ENCODE measurements around the gene RAB22A. TPM values are rescaled to one million over a fixed set of nuclear protein-coding genes. Genes with fewer than 3 reads are reported as not detected.

RAB22A gene
- total RNA-seq, 2 experiments from 2014 or later: 14.7 to 14.8 TPM

- CTCF ChIA-PET: no interaction called here
- POLR2A ChIA-PET: interaction anchor here (1.7 kb wide), 1 partner anchor 28 kb away, joined by 3 read pairs; no protein-coding TSS in a partner anchor
Observed at GRCh38 chr20:58339741-58340140, 30.2 kb downstream of the RAB22A start.

GRCh38 chr20:58340151-58340550 lies 30.6 kb downstream of the RAB22A start:
- H3K27me3 Mint-ChIP-seq: no peaks in the 10 kb centered on the region
- H3K36me3 Mint-ChIP-seq (ENCODE audit: low read depth): peaks cover 38% of the 10 kb centered on the region
- H3K9me3 Mint-ChIP-seq: peaks cover 3% of the 10 kb centered on the region
- CTCF ChIA-PET: no interaction called here
- peaks cover 14% of the 10 kb centered on the region for H3K4me1 Mint-ChIP-seq
- no peak overlapping the region for H3K27ac Mint-ChIP-seq
- no peak for DNase-seq
- POLR2A ChIA-PET: interaction anchor here (1.7 kb wide), 1 partner anchor 28 kb away, joined by 3 read pairs; no protein-coding TSS in a partner anchor
- no peak overlapping the region for H3K4me3 Mint-ChIP-seq

More at GRCh38 chr20:58339741-58340140, 30.2 kb downstream of the RAB22A start:
- peaks cover 3% of the 10 kb centered on the region for H3K9me3 Mint-ChIP-seq
- H3K27ac Mint-ChIP-seq: no peak overlapping the region
- DNase-seq: no peak
- peaks cover 34% of the 10 kb centered on the region for H3K36me3 Mint-ChIP-seq (ENCODE audit: low read depth)
- peaks cover 14% of the 10 kb centered on the region for H3K4me1 Mint-ChIP-seq
- no peak overlapping the region for H3K4me3 Mint-ChIP-seq
- H3K27me3 Mint-ChIP-seq: no peaks in the 10 kb centered on the region

GRCh38 chr20:58340853-58341252 lies 31.3 kb downstream of the RAB22A start:
- Mint-ChIP-seq H3K4me3 (no peak overlapping the region), H3K27me3 (no peaks in the 10 kb centered on the region), H3K36me3 (ENCODE audit: low read depth) (peaks cover 45% of the 10 kb centered on the region), H3K4me1 (peaks cover 14% of the 10 kb centered on the region), H3K9me3 (peaks cover 3% of the 10 kb centered on the region), H3K27ac (no peak overlapping the region)
- ChIA-PET POLR2A (no interaction called here), CTCF (no interaction called here)
- DNase-seq: no peak

GRCh38 chr20:58342104-58342945 lies 32.8 kb downstream of the RAB22A start:
- Mint-ChIP-seq H3K4me3 (no peak overlapping the region), H3K36me3 (ENCODE audit: low read depth) (peaks cover 60% of the 10 kb centered on the region), H3K9me3 (peaks cover 3% of the 10 kb centered on the region), H3K27me3 (no peaks in the 10 kb centered on the region), H3K27ac (no peak overlapping the region), H3K4me1 (peaks cover 14% of the 10 kb centered on the region)
- no peak for DNase-seq
- ChIA-PET CTCF (interaction anchor here (0.9 kb wide), 1 partner anchor 1185 kb away, joined by 3 read pairs; no protein-coding TSS in a partner anchor), POLR2A (no interaction called here)

- ChIA-PET POLR2A (no interaction called here), CTCF (no interaction called here)
- Mint-ChIP-seq H3K4me1 (peaks cover 17% of the 10 kb centered on the region), H3K4me3 (no peak overlapping the region), H3K27ac (no peak overlapping the region), H3K27me3 (no peaks in the 10 kb centered on the region), H3K36me3 (ENCODE audit: low read depth) (peaks cover 56% of the 10 kb centered on the region), H3K9me3 (peaks cover 3% of the 10 kb centered on the region)
- no peak for DNase-seq
Observed at GRCh38 chr20:58344741-58345140, 35.2 kb downstream of the RAB22A start.

GRCh38 chr20:58349570-58349969 lies 40.1 kb downstream of the RAB22A start:
- no peak overlapping the region for H3K4me3 Mint-ChIP-seq
- H3K4me1 Mint-ChIP-seq: peaks cover 13% of the 10 kb centered on the region
- H3K36me3 Mint-ChIP-seq (ENCODE audit: low read depth): peaks cover 54% of the 10 kb centered on the region
- H3K9me3 Mint-ChIP-seq: no peaks in the 10 kb centered on the region
- CTCF ChIA-PET: interaction anchor here (1.1 kb wide), 1 partner anchor 105 kb away, joined by 3 read pairs; no protein-coding TSS in a partner anchor
- no peak for DNase-seq
- POLR2A ChIA-PET: interaction anchor here (1.5 kb wide), 1 partner anchor 39 kb away, joined by 7 read pairs; the partner anchor contains the start of gene VAPB
- no peaks in the 10 kb centered on the region for H3K27me3 Mint-ChIP-seq
- no peak overlapping the region for H3K27ac Mint-ChIP-seq

GRCh38 chr20:58352468-58352867 lies 43.0 kb downstream of the RAB22A start:
- DNase-seq: no peak
- Mint-ChIP-seq H3K9me3 (no peaks in the 10 kb centered on the region), H3K4me1 (peaks cover 13% of the 10 kb centered on the region), H3K27ac (no peak overlapping the region), H3K27me3 (no peaks in the 10 kb centered on the region), H3K4me3 (no peak overlapping the region), H3K36me3 (ENCODE audit: low read depth) (peaks cover 32% of the 10 kb centered on the region)
- POLR2A ChIA-PET: no interaction called here
- CTCF ChIA-PET: interaction anchor here (0.6 kb wide), 1 partner anchor 19 kb away, joined by 3 read pairs; no protein-coding TSS in a partner anchor

- Mint-ChIP-seq H3K36me3 (ENCODE audit: low read depth) (peaks cover 30% of the 10 kb centered on the region), H3K9me3 (no peaks in the 10 kb centered on the region), H3K4me3 (no peak overlapping the region), H3K27me3 (no peaks in the 10 kb centered on the region), H3K4me1 (no peaks in the 10 kb centered on the region), H3K27ac (no peak overlapping the region)
- DNase-seq: no peak
- ChIA-PET CTCF (interaction anchor here (0.7 kb wide), 2 partner anchors 337 to 1141 kb away, joined by 3 to 4 read pairs; no protein-coding TSS in a partner anchor), POLR2A (interaction anchor here (1.2 kb wide), 1 partner anchor 116 kb away, joined by 4 read pairs; no protein-coding TSS in a partner anchor)
Observed at GRCh38 chr20:58359441-58359840, 49.9 kb downstream of the RAB22A start.

GRCh38 chr20:58360936-58361335 lies 51.4 kb downstream of the RAB22A start:
- H3K27ac Mint-ChIP-seq: no peak overlapping the region
- POLR2A ChIA-PET: interaction anchor here (0.9 kb wide), 1 partner anchor 54 kb away, joined by 3 read pairs; no protein-coding TSS in a partner anchor
- peaks cover 26% of the 10 kb centered on the region for H3K36me3 Mint-ChIP-seq (ENCODE audit: low read depth)

GRCh38 chr20:58361481-58362205 lies 52.1 kb downstream of the RAB22A start:
- peaks cover 29% of the 10 kb centered on the region for H3K36me3 Mint-ChIP-seq (ENCODE audit: low read depth)
- no peak overlapping the region for H3K27ac Mint-ChIP-seq
- no peaks in the 10 kb centered on the region for H3K4me1 Mint-ChIP-seq
- H3K9me3 Mint-ChIP-seq: no peaks in the 10 kb centered on the region
- DNase-seq: no peak
- no peak overlapping the region for H3K4me3 Mint-ChIP-seq
- ChIA-PET CTCF (no interaction called here), POLR2A (no interaction called here)
- H3K27me3 Mint-ChIP-seq: no peaks in the 10 kb centered on the region

More at GRCh38 chr20:58360936-58361335, 51.4 kb downstream of the RAB22A start:
- H3K4me3 Mint-ChIP-seq: no peak overlapping the region
- H3K9me3 Mint-ChIP-seq: no peaks in the 10 kb centered on the region
- DNase-seq: no peak
- CTCF ChIA-PET: no interaction called here
- no peaks in the 10 kb centered on the region for H3K4me1 Mint-ChIP-seq
- no peaks in the 10 kb centered on the region for H3K27me3 Mint-ChIP-seq

GRCh38 chr20:58362206-58362516 lies 52.6 kb downstream of the RAB22A start:
- POLR2A ChIA-PET: no interaction called here
- H3K4me3 Mint-ChIP-seq: no peak overlapping the region
- no peak overlapping the region for H3K27ac Mint-ChIP-seq
- CTCF ChIA-PET: no interaction called here
- no peaks in the 10 kb centered on the region for H3K27me3 Mint-ChIP-seq
- H3K9me3 Mint-ChIP-seq: no peaks in the 10 kb centered on the region
- DNase-seq: no peak
- H3K4me1 Mint-ChIP-seq: no peaks in the 10 kb centered on the region
- peaks cover 29% of the 10 kb centered on the region for H3K36me3 Mint-ChIP-seq (ENCODE audit: low read depth)

GRCh38 chr20:58362970-58363369 lies 53.5 kb downstream of the RAB22A start:
- Mint-ChIP-seq H3K9me3 (no peaks in the 10 kb centered on the region), H3K27ac (no peak overlapping the region), H3K27me3 (no peaks in the 10 kb centered on the region), H3K4me1 (no peaks in the 10 kb centered on the region), H3K36me3 (ENCODE audit: low read depth) (peaks cover 27% of the 10 kb centered on the region), H3K4me3 (no peak overlapping the region)
- DNase-seq: no peak
- CTCF ChIA-PET: interaction anchor here (1.1 kb wide), 1 partner anchor 21 kb away, joined by 4 read pairs; no protein-coding TSS in a partner anchor
- POLR2A ChIA-PET: no interaction called here

GRCh38 chr20:58366866-58367265 lies 57.4 kb downstream of the RAB22A start:
- no peaks in the 10 kb centered on the region for H3K4me1 Mint-ChIP-seq
- no peak overlapping the region for H3K4me3 Mint-ChIP-seq
- no peak overlapping the region for H3K27ac Mint-ChIP-seq
- ChIA-PET CTCF (no interaction called here), POLR2A (no interaction called here)
- no peaks in the 10 kb centered on the region for H3K27me3 Mint-ChIP-seq
- H3K36me3 Mint-ChIP-seq (ENCODE audit: low read depth): peaks cover 6% of the 10 kb centered on the region
- DNase-seq: no peak
- no peaks in the 10 kb centered on the region for H3K9me3 Mint-ChIP-seq

All from activated CD4-positive, alpha-beta memory T cell treated with anti-CD3 and anti-CD28 coated beads, Interleukin-2, amount 10 ng/mL, durations not matched to agents 7 days and 5 days (primary cell).